GM19239 (cell line): ENCODE data around the gene NPLOC4.

ENCODE experiments used
- DNase-seq: peaks from one replicate; pipeline ENCODE4 v3.0.0; 2011; ENCODE audit warnings: low spot score; ENCODE audit not compliant: insufficient read length
- FAIRE-seq: peaks from 2 replicates; lab custom pipeline; 2011; peaks lifted over from hg19 to GRCh38; lab: Jason Lieb, UNC

The NPLOC4 gene

DNA sequence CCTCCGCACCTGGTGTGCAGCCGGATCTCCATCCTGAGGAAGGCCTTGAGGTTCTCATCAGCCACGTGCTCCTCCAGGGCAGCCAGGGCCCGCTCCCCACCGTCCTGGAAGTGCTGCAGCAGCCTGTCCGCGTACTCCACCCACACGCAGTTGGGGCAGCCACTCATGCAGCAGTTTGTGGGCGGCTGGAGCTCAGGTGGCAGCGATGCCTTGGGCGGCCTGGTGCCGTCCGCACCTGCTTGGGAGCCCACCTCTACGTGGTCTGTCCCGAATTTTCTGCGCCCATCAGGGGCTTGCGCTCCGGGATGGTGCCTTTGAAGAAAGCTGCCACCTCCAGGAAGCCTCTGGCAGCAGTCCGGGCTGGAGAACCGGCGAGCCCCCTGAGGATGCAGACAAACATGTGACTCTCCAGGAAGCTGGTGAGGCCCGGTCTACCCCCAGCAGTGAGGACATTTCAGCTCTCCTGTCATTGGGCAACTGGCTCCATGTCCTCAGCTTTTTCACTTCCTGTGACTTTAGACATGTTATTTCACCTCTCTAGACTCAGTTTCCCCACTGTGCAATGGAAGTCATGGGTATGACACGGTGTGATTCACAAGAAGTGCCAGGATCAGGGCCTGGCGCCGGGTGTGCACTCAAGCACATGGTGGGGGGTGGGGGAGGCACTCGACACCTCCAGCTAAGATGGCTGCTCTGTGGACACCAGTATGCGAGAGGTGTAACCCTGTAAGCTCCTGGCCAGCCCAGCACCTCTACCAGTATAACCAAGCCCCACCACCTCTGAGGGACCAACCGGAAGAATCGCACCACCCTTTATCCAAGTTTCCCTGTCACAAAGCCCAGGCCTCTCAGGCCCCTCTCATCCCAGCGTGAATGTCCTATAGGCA lies 28.5 kb upstream of the NPLOC4 start:
- peak; percentile 65 for FAIRE-seq
- DNase-seq = no peak

DNA sequence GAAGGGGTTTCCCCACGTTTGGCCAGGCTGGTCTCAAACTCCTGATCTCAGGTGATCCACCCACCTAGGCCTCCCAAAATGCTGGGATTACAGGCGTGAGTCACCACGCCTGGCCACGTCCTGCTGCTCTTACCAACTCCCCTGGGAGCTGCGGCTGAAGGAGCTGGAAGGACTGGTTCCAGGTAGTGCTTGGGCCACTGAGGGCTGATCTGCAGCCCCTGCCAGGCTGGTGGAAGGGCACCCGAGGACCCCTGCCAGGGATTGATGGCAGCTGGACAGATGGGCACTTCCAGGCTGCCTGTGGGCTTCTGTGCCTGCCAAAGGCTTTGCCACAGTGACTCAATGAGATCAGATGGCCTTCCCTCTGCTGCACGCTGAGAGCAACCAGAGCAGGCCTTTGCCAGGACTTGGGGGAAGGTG lies 27.1 kb upstream of the NPLOC4 start:
- FAIRE-seq (no peak), DNase-seq (no peak)

DNA sequence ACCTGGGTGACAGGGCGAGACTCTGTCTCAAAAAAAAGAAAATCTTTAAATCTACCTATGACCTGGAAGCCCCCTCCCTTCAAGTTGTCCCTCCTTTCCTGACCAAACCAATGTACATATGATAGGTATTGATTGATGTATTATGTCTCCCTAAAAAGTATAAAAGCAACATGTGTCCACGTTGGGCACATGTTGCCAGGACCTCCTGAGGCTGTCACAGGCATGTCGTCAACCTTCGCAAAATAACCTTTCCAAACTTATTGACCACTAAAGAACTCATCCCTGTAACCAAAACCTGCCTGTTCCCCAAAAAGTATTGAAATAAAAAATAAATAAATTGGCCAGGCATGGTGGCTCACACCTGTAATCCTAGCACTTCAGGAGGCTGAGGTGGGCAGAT lies 25.1 kb upstream of the NPLOC4 start:
- FAIRE-seq = no peak
- DNase-seq = no peak

DNA sequence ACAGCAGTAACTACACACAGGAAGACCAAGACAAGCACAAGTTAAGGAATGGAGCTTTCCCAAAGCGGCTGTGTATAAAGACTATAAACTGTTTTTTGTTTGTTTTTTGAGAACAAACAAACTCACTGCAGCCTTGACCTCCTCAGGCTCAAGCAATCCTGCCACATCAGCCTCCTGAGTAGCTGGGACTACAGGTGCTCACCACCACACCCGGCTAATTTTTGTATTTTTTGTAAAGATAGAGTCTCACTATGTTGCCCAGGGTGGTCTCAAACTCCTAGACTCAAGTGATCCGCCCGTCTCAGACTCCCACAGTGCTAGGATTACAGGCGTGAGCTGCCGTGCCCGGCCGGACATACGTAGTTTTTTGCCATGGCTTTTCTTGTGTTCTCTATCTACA lies 23.5 kb upstream of the NPLOC4 start:
- FAIRE-seq = no peak
- DNase-seq = no peak

DNA sequence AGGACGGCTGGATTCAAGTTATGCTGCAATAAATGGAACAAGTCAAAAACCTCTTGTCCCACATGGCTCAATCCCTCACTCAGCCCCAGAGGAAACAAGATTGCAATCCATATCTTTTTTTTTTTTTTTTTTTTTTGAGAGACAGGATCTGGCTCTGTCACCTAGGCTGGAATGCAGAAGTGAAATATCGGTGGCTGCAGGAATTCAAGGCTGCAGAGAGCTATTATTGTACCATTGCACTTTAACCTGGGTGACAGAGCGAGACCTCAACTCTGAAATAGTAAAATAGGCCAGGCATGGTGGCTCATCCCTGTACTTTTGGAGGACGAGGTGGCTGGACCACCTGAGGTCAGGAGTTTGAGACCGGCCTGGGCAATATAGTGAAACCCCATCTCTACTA lies 22.1 kb upstream of the NPLOC4 start:
- FAIRE-seq = no peak
- no peak for DNase-seq

DNA sequence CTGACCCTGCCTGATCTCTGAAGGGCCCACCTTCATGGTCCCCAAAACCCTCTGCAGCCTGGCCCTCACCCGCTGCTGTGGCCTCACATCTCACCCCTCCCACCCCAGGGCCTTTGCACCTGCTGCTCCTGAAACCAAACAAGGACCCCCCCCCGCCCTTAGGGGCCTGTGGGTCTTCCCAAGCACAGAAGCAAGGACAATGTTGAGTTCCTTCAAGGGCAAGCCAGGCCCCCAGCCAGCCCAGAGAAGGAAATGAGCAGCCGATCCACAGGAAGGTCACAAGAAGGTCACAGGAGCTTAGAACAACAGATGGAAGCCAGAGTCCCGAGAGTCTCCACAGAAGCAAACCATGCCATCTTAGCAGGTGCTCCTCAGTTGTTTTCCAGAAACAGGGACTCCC lies 19.9 kb upstream of the NPLOC4 start:
- DNase-seq (no peak), FAIRE-seq (no peak)

DNA sequence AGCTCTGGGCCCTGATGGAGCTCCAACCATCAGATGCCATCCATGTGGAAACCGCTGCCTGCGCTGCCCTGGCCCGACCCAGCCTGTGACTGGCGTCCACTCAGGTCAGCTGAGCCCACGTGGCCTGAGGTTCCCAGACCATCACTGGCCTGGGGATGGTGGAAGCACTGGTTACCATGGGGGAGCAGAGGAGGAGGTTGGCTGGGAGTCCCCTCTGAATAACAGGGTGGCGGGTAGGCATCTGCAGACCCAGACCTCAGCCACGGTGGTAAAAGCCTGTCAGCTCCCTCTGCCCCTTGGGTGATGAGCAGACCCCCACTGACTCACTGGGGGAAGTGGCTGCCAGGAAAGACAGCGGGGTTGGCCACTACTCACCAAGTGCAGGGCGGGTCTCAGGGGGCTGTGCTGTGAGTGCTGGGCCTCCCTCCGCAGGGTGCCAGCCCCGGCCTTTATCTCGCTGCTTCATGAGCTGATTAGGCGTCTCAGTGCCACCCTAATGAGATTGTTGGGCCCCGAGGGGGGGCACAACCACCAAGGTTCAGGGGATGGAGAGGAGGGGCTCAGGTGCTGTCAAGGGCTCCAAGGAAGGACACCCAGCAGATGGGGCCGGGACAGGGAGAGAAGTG lies 19.3 kb upstream of the NPLOC4 start, which contains the start of gene PDE6G:
Gene PDE6G, minus strand, starts transcription at position 425 of the 626 bp plus-strand sequence. CDS start 3,237 bp downstream, outside the sequence.
- DNase-seq (no peak), FAIRE-seq (no peak)

DNA sequence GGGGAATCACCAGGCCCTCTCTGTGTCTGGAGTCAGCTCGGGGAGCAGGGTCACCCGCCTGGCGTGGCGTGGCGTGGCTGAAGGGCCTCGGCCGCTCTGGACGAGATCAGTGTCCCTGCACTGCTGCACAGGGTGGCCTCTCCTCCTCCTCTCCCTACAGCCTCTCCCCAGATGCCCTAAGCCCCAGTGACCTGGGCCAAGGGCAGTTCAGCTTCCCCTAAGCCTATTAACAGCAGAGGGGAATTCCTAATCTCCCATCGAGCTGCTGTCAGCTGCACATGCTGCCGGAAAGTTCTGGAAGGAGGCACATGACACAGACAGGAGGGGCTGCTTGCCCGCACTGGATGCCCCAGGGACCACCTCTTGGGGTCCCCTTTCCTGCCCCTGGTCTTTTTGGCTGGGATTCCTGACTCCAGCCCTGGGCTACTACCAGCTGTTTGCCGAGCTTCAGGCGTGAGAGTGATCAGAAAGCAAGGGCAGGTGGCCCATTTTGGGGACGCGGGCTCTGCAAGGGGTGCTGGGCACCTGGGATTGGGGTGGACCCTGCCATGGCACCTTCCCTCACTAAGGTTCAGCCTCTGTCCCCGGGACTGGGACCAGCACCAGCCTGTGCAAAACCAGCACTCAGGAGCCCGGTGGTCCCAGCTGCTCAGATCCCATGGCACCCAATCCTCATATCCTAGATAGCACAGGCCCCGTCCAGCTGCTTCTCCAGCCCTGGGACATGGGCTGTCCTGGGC lies 18.6 kb upstream of the NPLOC4 start:
- FAIRE-seq (no peak), DNase-seq (no peak)

DNA sequence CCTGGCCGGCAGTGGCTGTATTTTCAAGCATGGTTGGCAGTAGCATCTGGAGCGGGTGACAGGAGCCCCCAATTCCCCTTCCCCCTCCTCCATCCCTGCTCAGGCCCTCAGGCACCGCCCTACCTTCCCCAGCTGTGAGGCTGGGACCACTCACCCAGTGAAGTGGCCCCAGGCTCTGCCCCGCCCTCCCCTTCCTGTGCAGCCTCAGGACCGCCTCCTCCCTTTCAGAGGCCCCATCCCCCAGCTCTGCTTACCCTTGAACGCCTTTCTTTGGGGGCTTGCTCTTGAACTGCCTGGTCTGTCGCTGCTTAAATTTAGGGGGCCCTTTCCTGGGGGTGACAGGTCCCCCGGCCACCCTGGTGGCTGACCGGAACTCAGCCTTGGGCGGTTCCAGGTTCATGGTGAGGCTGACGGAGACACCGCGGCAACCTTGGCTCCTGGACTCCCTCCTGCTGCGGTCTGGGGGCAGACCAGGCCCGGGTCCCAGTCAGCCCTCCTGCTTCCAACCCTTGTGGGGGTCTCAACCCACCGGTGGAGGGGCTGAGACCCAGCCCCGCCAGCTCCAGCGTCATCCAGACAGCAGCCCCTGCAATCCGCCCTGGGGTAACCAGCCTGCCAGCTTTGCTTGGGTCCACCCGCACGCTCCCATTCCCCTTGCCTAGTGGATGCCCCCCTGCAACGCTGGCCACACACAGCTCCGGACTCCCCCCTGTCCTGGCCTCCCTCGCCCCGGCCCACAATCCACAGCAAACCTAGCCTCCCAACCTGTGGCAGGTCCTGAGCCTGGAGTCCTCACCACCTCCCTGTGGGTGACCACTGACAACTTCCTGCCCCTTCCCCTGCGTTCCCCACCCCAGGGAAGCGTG lies 16.2 kb upstream of the NPLOC4 start:
- no peak for FAIRE-seq
- DNase-seq = peak; percentile 66

DNA sequence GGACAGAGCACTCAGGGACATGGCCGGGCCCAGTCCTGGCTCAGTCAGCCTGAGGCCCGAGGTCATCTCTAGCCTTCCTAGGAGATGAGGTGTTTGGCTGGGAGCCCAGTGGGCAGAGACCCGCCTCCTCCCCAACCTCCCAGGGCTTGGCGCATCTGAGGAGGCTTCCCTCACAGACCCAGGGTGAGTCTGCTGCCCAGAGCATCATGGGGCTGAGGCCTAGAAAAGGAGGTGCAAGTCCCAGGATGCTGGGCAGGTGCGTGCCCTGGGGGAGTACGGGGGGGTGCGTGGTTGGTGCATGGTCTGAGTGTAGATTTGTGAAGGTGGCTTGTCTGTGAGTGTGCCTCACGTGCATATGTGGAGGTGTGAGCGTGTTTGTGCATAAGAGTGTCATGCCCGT lies 14.8 kb upstream of the NPLOC4 start:
- FAIRE-seq (no peak), DNase-seq (no peak)

DNA sequence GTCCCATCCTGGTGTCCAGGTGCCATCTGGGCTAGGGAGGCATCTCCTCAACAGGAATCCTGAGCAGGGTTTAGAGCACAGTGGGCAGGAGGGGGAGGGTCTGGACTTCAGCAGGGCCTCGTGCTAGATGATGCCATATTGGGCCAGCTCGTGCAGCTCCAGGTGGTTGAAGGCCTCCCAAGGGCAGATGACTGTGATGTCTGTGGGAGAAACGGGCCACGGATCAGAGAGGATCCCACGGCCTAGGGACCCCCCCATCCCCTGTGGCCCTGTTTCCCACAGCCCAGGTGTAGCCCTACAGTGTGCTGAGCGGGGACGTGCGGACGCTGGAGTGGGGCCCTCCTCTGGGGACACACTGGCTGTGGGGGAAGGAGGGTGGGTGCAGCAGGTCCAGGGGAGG lies 14.0 kb upstream of the NPLOC4 start:
- FAIRE-seq (no peak), DNase-seq (no peak)

- FAIRE-seq = no peak
- no peak for DNase-seq
These were observed 11.8 kb upstream of the NPLOC4 start for GRCh38 chr17:81648707-81649085.

DNA sequence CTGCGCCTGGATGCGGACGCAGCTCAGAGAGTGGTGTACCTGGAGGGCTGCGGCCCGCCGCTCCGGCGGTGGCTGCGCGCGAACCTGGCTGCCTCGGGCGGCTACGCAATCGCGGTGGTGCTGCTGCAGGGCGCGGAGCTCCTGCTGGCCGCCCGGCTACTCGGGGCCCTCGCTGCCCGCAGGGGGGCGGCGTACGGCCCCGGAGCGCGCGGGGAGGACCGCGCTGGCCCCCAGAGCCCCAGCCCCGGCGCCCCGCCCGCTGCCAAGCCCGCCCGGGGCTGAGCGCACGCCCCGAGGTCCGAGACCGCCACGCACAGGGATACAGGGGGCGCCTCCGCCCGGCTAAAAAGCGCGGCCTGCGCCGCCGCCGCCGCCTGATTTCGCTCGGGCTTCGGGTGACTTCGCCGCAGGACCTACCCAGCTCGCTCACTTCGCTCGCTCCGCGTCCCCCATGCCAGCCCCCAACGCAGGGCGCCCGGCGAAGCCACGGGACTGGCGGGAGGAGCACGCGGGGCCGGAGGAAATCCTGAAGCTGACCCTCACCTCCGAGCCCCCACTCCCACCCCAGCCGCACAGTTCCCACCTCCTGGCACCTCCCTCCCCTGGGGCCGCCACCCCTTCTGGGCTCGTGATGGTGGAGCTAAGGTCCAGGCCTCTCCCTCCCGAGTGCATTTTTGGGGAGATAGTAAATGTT lies 11.2 kb upstream of the NPLOC4 start:
- DNase-seq (no peak), FAIRE-seq (no peak)

- no peak for FAIRE-seq
- no peak for DNase-seq
These were observed 10.7 kb upstream of the NPLOC4 start for GRCh38 chr17:81647640-81648012.

GRCh38 chr17:81646869-81647600 lies 10.1 kb upstream of the NPLOC4 start:
- DNase-seq = no peak
- no peak for FAIRE-seq

- FAIRE-seq = no peak
- no peak for DNase-seq
These were observed 8.4 kb upstream of the NPLOC4 start for GRCh38 chr17:81644976-81645952.

DNA sequence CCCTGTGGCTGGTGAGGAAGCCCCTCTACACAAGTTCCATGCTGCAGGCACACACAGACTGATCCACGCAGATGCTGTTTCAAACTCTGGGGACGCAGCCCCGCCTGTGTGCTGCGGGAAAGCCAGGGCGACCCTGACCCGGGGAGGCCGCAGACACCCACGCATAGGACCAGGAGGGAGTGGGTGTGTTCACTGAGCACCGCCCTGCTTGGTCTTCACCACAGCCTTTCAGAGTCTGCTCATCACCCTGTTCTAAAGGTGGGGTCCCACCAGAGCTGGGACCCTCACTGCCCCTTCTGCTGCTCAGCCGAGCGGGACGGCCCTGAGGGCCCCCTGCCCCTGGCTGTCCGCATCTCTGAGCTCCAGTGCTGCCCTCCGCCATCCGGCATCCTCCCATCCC lies 7.6 kb upstream of the NPLOC4 start:
- FAIRE-seq = no peak
- DNase-seq = no peak
